Tibial nerve (tissue), 4 donors: ENCODE data around the gene SPTBN1. TPM values are rescaled to one million over a fixed set of nuclear protein-coding genes. Genes with fewer than 3 reads are reported as not detected.
A peak's percentile ranks its signal among the peaks of the same experiment; 100 is the strongest.

Experiments used
- DNase-seq, 2 donors: peaks; one replicate each; pipeline ENCODE4 v3.0.0-alpha.2; 2019; ENCODE audit warnings: low spot score in 2 of 2
- H3K27ac ChIP-seq, 4 donors: fragments of 200-600 bp; sonication (generic) in 3 of 4; one replicate each; pipeline ENCODE4 v1.5.1; 2017 to 2019; ENCODE audit warnings: mild to moderate bottlenecking in 1 of 4
- H3K27me3 ChIP-seq, 2 donors: fragments of 200-600 bp; sonication (generic) in 1 of 2; one replicate each; pipeline versions ENCODE4 v1.5.1 to v1.6.0; 2017 to 2019
- H3K36me3 ChIP-seq, 3 donors: fragments of 200-600 bp; sonication (generic); one replicate each; pipeline ENCODE4 v1.5.1; 2018 to 2019
- H3K4me1 ChIP-seq, 4 donors: fragments of 200-600 bp; sonication (generic) in 3 of 4; one replicate each; pipeline ENCODE4 v1.5.1; 2017 to 2019
- H3K4me3 ChIP-seq, 4 donors: fragments of 200-600 bp; sonication (generic) in 3 of 4; one replicate each; pipeline ENCODE4 v1.5.1; 2017 to 2019; ENCODE audit warnings: mild to moderate bottlenecking in 1 of 4, moderate library complexity in 1 of 4
- H3K9me3 ChIP-seq, 4 donors: fragments of 200-600 bp; sonication (generic) in 3 of 4; one replicate each; pipeline ENCODE4 v1.5.1; 2017 to 2019
- CTCF ChIP-seq, 5 experiments: fragments of 200-600 bp in 3 of 5; fragments of 450-650 bp in 2 of 5; sonication (generic) in 3 of 5; IDR thresholded peaks; one replicate each; pipeline ENCODE4 v1.5.1; 2016 to 2019; ENCODE audit warnings: antibody characterized with exemption in 5 of 5, mild to moderate bottlenecking in 3 of 5, moderate library complexity in 2 of 5
- EP300 ChIP-seq, 2 donors: sonication (generic); formaldehyde crosslinking; IDR thresholded peaks; one replicate each; pipeline ENCODE4 v1.6.1; 2017; ENCODE audit warnings: antibody characterized with exemption in 2 of 2, mild to moderate bottlenecking in 1 of 2
- POLR2A ChIP-seq, 2 donors: fragments of 450-650 bp; IDR thresholded peaks; one replicate each; pipeline ENCODE4 v1.6.1; 2017; ENCODE audit warnings: antibody characterized with exemption in 2 of 2, mild to moderate bottlenecking in 2 of 2, moderate library complexity in 2 of 2
- WGBS, 2 donors: methylation state at CpG; one replicate each; pipeline ENCODE4 v1.1.5; 2018; 5-methylcytosine and 5-hydroxymethylcytosine counted together
- total RNA-seq, 4 donors: library from RNA; depleted of rRNA; stranded (reverse); fragments of >200 nt; gene quantifications; one replicate each; pipeline ENCODE4 v1.1.0, GENCODE V29; 2016

SPTBN1 gene
- total RNA-seq, 4 donors from 2014 or later, result 670 to 967 (median 890) TPM

GRCh38 chr2:54579682-54580620, 123.8 kb downstream of the SPTBN1 start:
- H3K9me3 ChIP-seq, result no peaks in the 10 kb centered on the region
- TF ChIP-seq EP300 (IDR thresholded peaks at IDR 0.05), result no peak
- TF ChIP-seq POLR2A (IDR thresholded peaks at IDR 0.05), result no peak
- 15 to 16% methylated on average over 6 of the region's 6 CpGs for WGBS, 2 donors
- H3K27me3 ChIP-seq, result no peaks in the 10 kb centered on the region
- H3K4me3 ChIP-seq, result no peak overlapping the region
- H3K36me3 ChIP-seq, result no peaks in the 10 kb centered on the region
- H3K27ac ChIP-seq, result peak overlapping the region in 3 of 4 donors; percentile 21 to 59 (median 40)
- no peak for DNase-seq
- H3K4me1 ChIP-seq, result peaks cover 5 to 97% (median 78%) of the 10 kb centered on the region in 4 donors

GRCh38 chr2:54581326-54582039, 125.4 kb downstream of the SPTBN1 start:
- Histone ChIP-seq H3K9me3 (no peaks in the 10 kb centered on the region), H3K4me3 (no peak overlapping the region), H3K4me1 (peaks cover 5 to 99% (median 77%) of the 10 kb centered on the region in 4 donors), H3K36me3 (no peaks in the 10 kb centered on the region), H3K27ac (no peak overlapping the region), H3K27me3 (no peaks in the 10 kb centered on the region)
- TF ChIP-seq EP300 (IDR thresholded peaks at IDR 0.05), result no peak
- TF ChIP-seq CTCF (IDR thresholded peaks at IDR 0.05), result no peak
- no peak for TF ChIP-seq POLR2A (IDR thresholded peaks at IDR 0.05)
- DNase-seq, result no peak
- WGBS, 2 donors, result 60 to 69% methylated on average over 7 of the region's 7 CpGs

- no peaks in the 10 kb centered on the region for H3K27me3 ChIP-seq
- no peaks in the 10 kb centered on the region for H3K9me3 ChIP-seq
- H3K36me3 ChIP-seq, result no peaks in the 10 kb centered on the region
- peaks cover 5 to 99% (median 68%) of the 10 kb centered on the region in 4 donors for H3K4me1 ChIP-seq
- H3K27ac ChIP-seq, result no peak overlapping the region
- DNase-seq, result no peak
- H3K4me3 ChIP-seq, result no peak overlapping the region
- TF ChIP-seq CTCF (IDR thresholded peaks at IDR 0.05), result no peak
- no peak for TF ChIP-seq EP300 (IDR thresholded peaks at IDR 0.05)
- no peak for TF ChIP-seq POLR2A (IDR thresholded peaks at IDR 0.05)
- 88 to 89% methylated on average over 5 of the region's 5 CpGs for WGBS, 2 donors
These were observed 126.9 kb downstream of the SPTBN1 start for GRCh38 chr2:54582987-54583386.

- H3K4me3 ChIP-seq, result no peak overlapping the region
- no peaks in the 10 kb centered on the region for H3K27me3 ChIP-seq
- peaks cover 0 to 99% (median 64%) of the 10 kb centered on the region in 4 donors for H3K4me1 ChIP-seq
- no peak overlapping the region for H3K27ac ChIP-seq
- WGBS, 2 donors, result 97 to 100% methylated on average over 1 of the region's 1 CpG
- H3K36me3 ChIP-seq, result no peaks in the 10 kb centered on the region
- H3K9me3 ChIP-seq, result no peaks in the 10 kb centered on the region
- TF ChIP-seq CTCF (IDR thresholded peaks at IDR 0.05) (no peak), EP300 (IDR thresholded peaks at IDR 0.05) (no peak)
- no peak for DNase-seq
These were observed 128.5 kb downstream of the SPTBN1 start for GRCh38 chr2:54584598-54584997.

DNA sequence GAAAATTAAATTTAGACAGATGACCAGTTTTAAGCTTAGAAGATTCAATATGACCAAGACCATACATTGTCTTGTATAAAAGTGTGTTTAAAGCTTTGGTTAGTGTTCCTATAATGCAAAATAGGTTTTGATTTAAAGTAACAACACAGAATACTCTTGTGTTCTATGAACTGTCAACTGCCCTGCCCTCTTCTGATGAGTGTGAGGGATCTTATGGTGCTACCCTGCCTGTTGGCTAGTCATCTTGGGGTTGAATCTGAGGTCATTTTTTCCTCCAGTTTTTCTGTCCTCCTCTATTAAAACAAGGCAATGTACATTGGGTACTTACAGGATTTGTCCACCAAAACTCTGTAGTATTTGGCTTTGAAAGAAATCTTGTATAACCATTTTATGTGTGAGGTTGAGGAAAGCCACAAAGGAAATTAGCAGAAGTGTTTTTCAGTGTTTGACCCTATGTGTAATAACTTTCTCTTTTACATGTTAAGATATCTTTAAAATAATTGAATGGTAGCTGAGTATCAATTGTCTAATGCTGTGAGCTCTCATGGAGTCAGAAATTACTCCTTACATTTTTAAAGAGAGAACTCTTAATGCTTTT, 129.1 kb downstream of the SPTBN1 start:
- Histone ChIP-seq H3K4me1 (peaks cover 0 to 99% (median 63%) of the 10 kb centered on the region in 4 donors), H3K36me3 (no peaks in the 10 kb centered on the region), H3K27ac (peak overlapping the region in 1 of 4 donors; percentile 1), H3K27me3 (no peaks in the 10 kb centered on the region), H3K4me3 (no peak overlapping the region), H3K9me3 (no peaks in the 10 kb centered on the region)
- DNase-seq, result no peak
- TF ChIP-seq POLR2A (IDR thresholded peaks at IDR 0.05) (no peak), EP300 (IDR thresholded peaks at IDR 0.05) (no peak), CTCF (IDR thresholded peaks at IDR 0.05) (no peak)
